Panc1 (cell line): ENCODE data around the gene PDLIM4.

Experiments
- TCF7L2 ChIP-seq: IDR thresholded peaks from 2 replicates; pipeline ENCODE4 v1.6.1; 2011; ENCODE audit warnings: mild to moderate bottlenecking, low read depth, low read length, inconsistent platforms
- TF ChIP-seq, protein P1 (sequence below): fragments of 450-650 bp; IDR thresholded peaks from 2 replicates; pipeline ENCODE4 v1.5.1; 2017; ENCODE audit warnings: mild to moderate bottlenecking

DNA sequence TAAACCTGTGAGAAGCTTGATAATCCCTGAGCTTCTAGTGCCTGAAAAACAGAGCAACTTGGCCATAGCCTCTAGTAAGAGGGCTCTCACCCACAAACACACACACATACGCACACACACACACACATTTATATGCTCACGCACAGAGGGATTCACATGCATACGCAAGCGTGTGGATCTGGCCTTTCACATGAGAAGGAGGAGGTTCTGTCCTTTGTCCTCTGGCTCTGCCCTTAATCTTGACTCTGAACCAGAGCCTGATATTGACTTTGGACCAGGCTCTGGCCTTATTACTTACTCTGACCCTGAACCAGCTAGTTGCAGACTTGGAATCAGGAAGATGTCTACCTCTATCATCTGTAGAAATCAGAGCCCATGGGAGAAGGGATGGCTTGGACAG lies 19.8 kb upstream of the PDLIM4 start:
- TF ChIP-seq, protein P1, sequence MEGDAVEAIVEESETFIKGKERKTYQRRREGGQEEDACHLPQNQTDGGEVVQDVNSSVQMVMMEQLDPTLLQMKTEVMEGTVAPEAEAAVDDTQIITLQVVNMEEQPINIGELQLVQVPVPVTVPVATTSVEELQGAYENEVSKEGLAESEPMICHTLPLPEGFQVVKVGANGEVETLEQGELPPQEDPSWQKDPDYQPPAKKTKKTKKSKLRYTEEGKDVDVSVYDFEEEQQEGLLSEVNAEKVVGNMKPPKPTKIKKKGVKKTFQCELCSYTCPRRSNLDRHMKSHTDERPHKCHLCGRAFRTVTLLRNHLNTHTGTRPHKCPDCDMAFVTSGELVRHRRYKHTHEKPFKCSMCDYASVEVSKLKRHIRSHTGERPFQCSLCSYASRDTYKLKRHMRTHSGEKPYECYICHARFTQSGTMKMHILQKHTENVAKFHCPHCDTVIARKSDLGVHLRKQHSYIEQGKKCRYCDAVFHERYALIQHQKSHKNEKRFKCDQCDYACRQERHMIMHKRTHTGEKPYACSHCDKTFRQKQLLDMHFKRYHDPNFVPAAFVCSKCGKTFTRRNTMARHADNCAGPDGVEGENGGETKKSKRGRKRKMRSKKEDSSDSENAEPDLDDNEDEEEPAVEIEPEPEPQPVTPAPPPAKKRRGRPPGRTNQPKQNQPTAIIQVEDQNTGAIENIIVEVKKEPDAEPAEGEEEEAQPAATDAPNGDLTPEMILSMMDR = no peak
- no peak for TF ChIP-seq TCF7L2
